Stimulated activated CD8-positive, alpha-beta memory T cell treated with anti-CD3 and anti-CD28 coated beads, Interleukin-15, amount 100 ng/mL, for 48 hours (primary cell): ENCODE data around the gene VWA3B.
"Not testable (repeated sequence)": the region's sequence is repeated elsewhere in the genome, so short reads cannot be mapped to it uniquely, and the experiment has no call there.

Experiments used
- DNase-seq, 2 donors: peaks; one replicate each; pipeline ENCODE4 v3.0.0-alpha.2; 2020; ENCODE audit warnings: low read depth in 2 of 2

The VWA3B gene

DNA sequence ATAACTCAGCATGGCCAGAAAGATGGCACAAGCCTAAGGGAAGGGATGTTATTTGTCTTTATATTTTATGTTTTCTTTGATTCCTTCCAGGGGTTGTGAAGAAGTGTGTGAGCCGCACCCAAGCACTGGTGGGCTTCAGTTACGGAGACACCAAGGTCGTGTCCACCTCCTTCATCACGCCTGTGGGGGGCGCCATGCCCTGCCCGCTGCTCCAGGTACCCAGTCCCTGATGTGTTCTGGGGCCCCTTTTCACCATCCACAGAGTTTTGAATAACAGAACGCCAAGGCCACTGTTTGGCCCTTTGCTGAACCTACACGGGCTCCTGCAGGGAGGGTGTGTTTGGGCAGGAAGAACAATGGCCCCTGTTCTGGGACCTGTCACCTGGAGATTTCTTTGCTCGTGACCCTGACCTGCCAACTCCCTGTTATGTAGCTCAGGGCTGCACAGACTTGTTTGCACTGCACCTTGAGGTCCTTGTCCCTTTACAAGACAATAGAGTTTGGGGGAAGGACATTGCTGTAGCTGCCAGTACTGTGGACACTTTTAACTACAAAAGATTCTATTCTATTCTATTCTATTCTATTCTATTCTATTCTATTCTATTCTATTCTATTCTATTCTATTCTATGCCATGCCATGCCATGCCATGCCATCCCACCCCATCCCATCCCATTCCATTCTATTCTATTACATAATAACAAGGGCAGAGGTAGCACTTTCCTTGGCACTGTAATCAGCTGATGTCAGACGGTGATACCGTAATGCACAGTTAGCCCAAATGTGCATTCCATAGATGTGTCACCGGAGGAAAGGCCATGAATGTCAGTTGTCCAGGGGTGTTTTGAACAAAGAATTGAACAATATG is 211.1 kb downstream of the VWA3B start:
- no peak for DNase-seq

DNA sequence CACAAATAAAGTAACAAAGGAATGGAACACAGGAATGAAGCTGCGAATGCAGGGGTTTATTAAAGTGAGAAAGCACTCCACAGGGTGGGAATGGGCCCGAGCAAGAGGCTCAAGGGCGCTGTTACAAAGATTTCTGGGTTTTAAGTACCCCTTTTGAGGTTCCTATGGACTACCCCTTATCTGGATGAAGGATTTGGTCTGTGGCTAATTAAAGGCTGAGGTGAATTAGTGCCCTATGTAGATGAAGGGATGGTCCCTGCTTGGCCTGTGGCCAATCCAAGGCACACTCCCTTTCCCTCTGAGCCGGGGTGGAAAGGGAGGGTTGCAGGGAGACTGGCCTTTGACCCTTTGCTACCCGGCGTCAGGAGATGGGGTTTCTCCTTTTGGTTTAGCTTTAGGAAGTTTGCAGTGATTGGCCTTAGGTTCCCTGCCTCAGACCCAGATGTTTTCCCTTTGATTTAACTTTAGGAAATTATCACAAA is 211.8 kb downstream of the VWA3B start:
- DNase-seq: no peak

DNA sequence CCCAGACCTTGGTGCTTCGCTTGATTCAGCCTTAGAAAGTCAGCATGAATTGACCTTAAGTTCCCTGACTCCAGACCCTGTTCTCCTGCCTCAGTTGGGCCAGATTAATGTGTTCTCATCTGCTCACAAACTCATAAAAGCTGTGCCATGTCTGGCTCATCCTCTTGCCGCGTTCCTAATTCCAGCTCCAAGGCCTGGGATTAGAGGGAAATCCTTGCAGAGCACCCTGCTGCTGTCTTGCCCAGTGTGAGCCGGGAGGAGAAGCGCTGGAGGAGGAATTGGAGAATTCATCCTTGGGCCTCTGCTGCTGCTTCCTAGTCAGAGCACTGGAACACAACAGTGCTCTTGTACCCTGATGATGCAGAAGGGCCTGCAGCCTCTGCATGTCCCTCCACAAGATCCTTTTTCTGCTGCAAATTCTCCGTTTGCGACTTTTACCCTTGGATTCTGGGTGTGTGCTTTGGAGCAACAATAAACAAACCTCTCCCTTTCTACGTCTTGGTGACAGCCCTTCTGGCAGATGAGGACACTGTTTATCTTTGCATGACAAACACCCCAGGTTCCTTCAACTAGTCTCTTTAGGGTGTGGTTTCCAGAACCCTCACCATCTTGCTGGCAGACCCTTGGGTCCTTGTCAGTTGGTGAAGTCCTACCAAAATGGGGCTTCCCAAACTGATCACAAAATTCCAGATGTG is 212.4 kb downstream of the VWA3B start:
- DNase-seq: no peak

DNA sequence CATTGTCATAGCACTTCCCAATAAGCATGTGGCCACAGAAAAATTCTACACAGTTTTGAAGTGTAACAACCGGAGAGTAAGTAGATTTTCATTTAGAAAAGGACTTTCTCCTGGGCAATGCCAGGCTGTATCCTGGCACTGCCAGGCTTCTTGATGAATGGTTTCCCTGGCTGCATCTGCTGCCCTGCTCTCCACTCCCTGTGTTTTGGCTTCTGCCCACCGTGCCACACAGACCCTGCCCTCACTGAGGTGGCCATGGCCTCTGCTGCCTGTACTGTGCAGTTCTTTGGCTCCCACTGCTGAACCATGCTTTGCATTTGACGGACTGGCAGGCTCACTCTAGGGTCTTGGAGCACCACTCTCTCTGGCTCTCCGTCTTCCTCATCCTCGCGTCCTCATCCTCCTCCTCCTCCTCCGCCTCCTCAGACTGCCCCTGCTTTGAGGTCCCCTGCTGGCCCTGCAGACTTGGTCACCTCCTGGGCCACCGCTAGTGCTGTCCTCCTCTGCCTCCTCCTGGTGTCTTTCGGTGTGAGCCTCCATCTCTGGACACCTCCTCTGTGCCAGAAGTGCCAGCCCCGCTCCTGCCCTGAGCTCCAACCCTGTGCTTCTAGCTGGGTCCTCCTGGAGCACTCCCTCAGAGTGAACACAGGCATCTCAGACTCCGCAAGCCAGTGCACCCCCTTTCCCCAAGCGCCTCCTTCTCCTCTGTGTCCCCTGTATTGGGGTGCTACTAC is 213.3 kb downstream of the VWA3B start:
- DNase-seq: no peak

DNA sequence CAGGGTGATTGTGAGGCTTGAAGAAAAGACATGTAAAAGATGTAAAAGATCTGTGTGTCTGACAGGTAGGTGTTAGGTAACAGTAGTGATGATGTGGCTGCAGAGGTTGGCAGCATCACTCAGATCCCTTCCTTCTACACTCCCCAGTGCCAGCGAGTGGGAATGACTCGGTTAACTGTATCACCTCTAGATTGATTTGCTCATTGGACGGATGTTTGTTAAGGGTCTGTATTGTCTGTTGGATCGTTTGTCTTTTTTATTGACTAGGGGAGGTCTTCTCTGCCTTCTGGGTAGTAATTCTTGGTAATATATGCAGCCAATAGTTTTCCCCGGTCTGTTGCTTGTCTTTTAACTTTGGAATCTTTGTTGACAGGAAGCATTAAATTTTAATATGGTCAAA is 214.5 kb downstream of the VWA3B start:
- DNase-seq: no peak

DNA sequence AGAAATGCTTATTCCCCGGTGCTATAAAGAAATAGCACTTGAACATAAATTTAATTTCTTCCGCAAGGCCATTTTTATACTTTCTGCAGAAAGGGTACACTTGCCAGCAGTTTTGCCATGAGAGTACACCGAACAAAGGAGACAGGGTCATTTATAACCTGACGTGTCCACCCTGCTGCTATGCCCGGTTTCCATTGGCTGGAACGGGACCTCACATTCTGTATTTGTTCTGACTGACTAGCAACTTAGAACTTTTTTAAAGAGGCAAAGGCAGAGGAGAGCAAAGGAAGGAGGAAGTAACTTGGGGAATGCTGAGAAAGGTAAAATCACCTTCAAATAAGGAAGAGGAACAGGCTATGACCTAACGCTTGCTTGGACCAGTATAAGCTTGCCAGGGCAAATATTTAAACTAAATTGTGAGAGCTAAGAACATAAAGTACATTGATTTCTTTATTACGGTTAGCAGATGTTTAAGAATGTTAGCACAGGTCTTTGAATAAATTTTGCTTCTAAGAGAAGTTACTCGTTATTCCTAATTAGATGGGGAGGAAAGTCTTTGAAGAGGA is 220.2 kb downstream of the VWA3B start:
- DNase-seq: not testable (repeated sequence)

DNA sequence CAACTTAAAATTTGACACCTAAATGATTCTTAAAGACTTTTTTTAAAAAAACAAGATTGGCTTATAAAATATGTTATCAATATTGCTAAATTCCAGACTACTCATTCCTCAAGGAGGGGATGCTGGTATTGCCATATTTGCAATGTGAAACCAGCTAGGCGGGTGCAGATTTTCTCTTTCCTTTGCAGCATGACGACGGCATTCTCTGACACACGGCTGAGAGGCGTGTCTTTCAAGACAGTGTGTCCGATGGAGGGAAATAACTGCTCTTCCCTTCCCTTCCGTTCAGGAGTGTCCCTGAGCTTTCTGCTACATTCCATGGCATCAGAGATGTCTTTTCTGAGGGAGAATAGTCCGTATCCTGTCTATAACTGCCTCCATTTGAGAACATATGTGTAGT is 221.1 kb downstream of the VWA3B start:
- DNase-seq: no peak

DNA sequence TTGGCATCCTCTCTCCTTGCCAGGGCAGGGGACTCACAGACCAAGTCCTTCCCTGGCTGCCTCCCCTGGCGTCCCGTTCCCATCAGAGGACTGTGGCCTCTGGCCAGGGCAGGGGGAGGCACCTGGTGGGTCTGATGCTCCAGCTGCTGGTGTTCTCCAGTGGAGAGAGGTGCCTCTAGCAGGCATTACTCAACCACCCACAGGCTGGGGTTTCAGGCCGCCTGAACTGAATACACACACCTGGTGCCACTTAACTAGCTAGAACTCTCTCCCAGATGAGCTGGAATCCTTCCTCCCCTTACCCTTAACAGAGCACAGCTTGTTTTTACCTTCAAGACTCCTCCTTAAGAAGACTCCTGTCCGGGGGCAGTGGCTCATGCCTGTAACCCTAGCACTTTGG is 221.6 kb downstream of the VWA3B start:
- no peak for DNase-seq

DNA sequence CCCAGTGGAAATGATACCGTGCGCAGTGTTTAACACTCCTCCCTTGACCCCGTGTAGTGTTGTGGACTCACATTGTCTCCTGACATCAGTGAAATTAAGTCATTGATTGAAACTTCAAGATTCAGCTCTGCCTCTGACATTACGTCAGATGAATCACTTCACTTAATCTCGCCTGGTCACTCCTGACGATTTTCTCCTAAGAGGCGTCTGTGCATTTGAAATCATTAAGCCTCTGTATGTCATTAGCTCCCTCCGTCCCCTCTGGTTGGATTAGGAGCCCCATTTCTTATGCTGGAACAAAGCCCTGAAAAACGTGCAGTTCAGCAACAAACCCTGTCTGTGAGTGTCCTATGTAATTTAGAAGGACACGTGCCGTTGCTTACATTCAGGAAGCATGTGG is 222.6 kb downstream of the VWA3B start:
- no peak for DNase-seq

DNA sequence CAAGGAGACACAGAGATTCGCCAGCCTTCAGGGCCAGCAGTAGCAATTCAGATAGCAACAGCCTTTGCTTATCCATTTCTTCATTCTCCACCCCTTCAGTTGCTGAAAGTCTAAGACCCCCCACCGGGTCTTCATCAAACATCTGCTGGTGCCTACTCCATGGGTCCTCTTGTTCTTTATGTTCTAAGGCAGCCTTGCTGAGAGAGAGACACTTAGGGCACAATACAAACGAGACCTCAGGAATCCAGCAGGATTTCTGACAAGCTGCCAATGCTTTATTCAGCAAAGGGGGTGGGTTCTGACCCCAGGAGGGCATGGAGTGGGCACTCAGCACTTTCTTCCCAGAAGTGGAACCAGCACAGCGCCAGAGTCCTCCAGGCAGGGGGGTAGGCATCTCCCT is 223.0 kb downstream of the VWA3B start:
- no peak for DNase-seq

DNA sequence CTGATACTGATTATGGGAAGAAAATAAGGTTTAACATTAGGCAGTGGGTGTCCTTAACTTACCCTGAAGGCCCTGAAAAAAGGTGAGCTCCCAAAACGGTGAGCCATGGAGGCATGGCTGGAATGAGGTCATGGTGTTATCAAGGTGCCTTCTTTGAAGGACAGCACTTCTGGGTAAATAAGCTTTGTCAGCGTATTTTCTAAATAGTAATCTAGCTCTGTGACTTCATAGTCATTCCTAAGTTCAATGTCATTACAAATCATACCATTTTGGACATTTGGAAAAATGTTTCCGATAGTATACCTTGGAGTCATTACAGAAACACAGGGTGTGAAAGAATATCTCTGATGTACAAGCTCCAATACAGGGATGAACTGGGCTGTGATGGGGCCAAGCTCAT is 224.1 kb downstream of the VWA3B start:
- DNase-seq: no peak

DNA sequence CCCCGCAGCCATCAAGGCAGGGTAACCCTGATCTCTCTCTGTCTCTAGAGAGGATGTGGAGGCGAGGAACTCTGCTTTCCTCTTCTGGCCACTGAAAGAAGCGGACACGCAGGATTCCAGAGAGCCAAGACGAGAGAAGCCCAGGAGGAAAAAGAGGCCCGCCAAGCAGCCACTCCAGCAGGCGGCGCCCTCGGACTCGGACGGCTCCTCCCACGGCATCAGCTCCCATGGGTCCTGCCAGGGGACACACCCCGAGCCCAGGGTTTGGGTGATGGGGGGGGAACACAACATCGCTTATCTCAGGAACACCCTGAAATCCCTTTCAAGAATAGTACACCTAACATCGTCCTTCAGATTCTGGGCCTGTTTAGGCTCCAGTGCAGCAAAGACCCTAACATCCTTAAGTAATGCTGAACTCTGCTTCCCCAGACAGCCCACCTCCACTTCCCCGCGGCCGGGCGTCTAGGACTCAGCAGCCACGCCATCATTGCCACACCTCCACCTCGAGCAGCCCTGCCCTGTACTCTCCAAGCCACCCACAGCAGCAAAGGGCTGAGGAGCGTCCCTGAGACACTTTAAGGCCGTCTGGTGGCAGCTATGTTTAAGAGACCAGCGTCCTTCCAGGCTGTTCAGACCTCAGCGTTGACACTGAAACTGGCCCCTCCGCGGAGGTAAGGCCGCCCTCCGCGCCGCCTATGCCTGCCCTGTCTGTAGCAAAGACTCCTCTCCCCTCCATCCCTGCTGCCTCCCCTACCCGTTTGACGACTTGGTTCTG is 225.0 kb downstream of the VWA3B start:
- DNase-seq: no peak

DNA sequence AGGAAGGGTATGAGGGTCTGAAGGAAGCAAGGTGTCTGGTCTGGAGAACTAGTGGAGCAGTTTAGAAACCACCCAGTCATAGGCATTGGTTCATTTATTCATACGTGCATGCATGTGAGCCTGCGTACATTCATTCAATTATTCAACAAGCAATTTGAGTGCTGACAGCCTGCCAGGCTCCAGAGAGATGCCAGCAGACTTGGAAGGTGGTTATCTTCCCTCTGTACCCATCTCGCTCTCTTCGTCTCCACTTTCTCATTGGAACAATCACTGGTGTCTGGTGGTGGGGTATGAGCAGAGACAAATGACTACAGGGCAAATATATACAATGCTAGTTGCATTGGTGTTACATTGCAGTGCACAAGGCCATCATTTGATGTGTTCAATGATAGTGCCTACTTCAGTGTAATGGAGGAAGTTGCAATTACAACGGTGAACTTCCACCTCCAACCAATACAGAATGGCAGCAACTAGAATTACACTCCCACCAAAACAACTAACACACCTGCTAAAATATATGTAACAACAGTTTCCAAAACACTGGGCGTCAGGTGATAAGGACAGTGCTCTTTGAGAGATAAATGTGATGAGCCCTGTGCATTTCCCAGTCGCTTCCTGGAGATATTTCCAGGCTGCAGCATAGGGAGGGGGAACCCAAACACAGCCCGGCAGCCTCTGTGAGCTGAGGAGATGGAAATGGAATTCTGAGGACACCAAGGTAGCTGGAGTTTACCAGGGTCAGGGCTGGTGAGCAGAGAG is 226.7 kb downstream of the VWA3B start:
- DNase-seq: no peak

DNA sequence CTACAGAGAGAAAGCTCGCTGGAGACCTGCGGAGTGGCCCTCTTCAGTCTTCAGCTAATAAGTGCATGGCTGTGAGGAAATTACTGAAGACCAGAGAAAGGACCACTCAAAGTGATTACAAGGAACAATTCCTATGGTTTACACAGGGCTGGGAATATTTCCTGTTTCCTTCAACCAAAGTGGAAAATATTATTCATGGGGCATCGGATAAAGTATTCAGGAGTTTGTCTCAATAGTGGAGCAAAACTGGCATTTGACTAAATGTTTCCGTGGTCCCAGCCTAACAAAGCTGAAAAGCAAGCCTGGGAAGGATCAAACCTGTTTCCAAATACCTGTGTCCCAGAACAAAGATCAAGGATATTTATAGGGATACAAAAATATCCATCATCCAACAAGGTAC is 227.3 kb downstream of the VWA3B start:
- DNase-seq: no peak

DNA sequence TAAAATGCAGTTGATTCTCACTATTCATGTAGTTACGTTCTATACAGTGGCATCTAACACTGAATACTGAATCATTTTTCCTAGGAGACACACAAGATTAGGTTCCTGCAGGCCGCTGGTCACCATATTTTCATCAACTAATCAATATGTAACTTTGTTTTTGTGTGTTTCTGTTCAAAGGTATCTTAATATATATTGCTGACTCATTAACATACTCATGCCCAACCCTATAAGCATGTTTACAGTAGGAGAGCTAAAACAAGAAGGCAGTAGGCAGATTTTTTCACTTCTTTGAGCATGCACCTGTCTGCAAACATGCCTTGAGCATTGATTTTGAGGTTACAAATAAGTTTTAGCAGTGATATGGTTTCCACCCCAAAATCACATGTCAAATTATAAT is 229.0 kb downstream of the VWA3B start:
- no peak for DNase-seq

DNA sequence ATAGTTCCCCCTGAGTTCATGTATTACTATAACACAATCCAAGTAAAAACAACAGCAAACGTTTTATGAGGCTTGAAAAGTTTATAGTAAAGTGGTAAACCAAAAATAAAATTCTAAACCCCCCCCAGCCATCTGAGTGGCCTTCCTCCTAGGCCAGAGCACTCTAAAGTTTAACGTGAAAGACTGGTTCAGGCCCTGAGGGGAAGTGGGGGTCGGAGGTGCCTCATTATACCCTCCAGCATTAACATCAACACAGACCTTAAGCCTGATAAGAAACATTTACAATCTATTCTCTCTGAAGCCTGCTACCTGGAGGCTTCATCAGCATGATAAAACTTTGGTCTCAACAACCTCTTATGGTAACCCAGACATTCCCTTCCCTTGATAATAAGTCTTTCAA is 230.2 kb downstream of the VWA3B start:
- no peak for DNase-seq

DNA sequence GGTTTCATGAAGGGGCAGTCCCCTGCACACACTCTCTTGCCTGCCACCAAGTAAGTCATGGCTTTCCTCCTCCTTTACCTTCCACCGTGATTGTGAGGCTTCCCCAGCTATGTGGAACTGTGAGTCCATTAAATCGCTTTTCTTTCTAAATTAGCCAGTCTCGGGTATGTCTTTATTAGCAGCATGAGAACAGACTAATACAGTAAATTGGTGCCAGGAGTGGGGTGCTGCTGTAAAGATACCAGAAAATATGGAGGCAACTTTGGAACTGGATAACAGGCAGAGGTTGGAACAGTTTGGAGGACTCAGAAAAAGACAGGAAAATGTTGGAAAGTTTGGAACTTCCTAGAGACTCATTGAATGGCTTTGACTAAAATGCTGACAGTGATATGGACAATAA is 233.2 kb downstream of the VWA3B start:
- DNase-seq: not testable (repeated sequence)

DNA sequence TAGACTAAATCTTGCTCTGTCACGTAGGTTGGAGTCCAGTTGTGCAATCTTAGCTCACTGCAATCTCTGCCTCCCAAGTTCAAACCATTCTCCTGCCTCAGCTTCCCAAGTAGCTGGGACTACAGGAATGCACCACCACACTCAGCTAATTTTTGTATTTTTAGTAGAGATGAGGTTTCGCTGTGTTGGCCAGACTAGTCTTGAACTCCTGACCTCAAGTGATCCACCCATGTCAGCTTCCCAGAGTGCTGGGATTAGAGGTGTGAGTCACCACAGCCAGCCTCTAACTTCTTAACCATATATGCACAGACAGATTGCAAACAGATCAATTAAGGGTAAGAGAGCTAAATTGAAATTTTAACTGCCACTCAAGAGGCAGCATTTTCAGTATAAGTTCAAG is 237.2 kb downstream of the VWA3B start:
- no peak for DNase-seq

DNA sequence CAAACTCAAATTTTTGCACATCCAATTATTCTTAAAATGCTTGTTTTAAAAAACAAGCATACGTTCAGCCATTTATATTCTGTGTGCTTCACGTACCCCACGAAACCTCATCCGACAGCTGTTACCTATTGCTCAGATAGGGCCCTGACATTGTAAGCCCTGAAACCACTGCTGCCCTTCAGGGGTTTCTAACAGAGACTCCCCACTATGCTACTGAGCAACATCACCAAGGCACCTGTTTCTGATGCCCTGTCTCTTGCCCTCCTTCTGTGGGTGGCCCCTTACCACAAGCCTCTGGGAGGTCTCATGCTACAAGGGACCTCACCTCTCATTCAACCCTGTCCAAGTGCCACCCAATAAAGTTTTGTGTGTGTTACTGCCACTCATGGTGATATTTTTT is 240.8 kb downstream of the VWA3B start:
- no peak for DNase-seq

DNA sequence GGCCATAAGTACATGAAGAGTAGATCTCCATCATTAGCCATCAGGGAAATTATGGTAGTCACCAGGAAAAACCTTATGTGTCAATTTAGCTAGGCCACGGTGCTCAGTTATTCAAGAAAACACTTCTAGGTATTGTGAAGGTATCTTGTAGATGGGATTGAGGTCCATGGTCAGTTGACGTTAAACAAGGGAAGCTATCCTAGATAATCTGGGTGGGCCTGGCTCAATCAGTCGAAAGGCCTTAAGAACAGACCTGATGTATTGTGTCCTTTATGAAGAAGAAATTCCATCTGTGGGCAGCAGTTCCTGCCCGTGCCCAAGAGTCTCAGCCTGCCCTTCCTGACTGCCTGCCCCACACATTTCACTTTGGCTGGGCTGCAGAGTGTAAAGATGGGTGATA is 242.6 kb downstream of the VWA3B start:
- no peak for DNase-seq

DNA sequence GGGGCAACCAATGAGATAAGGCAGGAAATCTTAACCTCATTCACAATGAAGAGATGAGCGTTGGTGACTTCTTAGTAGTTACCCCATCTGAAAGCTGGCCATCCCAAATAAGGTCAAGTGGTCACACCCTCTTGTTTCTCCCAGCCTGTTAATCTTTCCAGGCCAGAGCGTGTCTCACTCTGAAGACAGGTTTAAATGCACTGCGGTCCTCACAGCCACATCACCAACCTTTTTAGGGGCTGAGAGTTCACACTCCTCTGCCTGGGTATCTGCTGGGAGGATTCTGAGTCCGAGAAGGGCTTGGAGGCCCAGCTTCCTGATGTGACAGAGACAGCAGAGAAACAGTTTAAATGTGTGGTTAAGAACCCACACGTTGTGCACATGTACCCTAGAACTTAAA is 246.0 kb downstream of the VWA3B start:
- no peak for DNase-seq
